Stimulated activated CD8-positive, alpha-beta memory T cell treated with anti-CD3 and anti-CD28 coated beads, Interleukin-12 subunit alpha, Interleukin-12 subunit beta, amount 100 ng/mL, for 4 hours (primary cell): Measurements from ENCODE around the gene USP2.

Source experiments
- DNase-seq: peaks from one replicate; pipeline ENCODE4 v3.0.0-alpha.2; 2020; ENCODE audit warnings: low read depth

The USP2 gene

GRCh38 chr11:119363081-119363850 lies 18.2 kb downstream of the USP2 start:
- DNase-seq, result no peak

DNA sequence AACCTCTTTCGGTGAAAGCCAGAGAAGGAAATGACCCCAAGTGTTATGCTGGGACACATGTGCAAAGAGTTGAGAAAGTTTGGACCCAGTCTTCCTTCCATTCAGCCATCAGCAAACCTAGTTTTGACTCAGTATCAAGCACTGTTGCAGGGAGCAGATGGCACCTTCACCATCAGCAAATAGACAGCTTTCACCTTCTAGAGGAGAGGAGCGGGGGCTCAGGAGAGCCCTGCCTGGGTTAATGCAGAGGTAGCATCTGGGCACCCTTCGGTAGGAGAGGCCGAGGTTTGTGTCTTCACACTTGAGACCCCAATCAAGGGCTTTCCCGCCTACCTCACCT lies 18.8 kb downstream of the USP2 start:
- DNase-seq, result no peak

DNA sequence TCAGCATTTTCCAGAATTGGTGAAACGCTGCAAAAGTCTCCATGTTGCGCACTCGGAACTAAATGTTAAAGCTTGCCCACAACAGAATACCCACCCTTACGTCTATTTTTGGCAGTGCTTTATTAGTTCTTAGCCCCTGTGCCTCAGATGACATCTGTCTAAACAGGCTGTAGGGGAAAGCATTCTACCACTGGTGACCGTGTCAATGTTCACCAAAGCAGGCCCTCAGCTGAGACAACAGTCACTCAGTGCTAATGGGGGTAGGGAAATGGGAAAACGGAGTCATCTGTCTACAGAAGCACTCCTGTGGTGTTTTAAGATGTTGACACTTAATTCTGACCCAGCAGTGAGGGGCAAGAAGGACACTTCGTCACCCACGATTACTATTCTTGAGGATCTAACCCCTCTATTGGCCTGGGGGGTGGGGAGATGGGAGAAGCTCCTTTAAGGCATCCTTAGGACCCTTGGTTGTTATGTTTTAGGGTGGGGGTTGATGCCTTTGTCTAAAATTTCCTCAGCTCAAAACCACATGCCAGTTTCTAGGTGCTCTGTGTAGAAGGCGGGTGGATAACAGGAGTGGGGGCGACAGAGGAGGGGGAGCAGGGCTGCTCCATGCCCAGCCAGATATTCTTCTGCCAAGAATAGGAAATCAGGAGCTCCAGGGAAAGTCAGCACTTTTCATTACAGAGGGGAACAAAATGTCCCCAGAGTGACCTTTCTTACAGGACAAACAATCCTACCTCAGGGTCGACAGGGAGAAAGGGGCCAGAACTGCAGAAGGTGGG lies 19.4 kb downstream of the USP2 start:
- no peak for DNase-seq

DNA sequence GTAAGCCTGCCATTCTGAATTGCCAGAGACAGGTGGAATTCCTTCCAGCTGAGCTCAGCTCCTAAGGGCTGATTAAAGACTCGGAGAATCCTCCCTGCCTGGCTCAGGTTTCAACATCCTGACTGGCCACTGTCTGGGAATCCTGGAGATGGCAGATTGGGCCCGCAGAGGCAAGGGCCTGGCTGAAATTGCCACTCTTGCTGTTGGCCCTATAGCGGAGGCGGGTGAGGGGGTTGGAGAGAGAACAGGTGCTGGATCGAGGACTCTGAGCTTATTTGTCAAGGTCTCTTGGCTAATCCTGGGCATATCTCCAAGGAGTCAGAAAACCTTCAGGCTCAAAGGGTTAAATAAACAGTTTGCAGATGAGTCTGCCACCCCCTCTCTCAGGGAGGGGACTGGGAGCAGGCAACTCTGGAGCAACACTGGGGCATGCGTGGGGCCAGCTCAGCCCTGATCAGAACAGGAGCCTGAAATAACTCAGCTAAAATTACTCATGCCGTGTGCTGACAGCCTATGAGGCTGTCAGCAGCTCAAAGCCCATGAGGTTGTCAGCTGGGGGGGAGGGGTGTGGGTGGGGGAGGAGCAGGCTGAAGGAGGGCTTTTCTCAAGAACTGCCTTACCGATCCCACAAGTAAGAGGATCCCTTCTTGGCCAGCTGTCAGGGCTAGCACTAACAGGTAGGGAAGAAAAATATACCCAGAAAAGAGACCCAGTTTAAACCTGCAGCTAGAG lies 20.3 kb downstream of the USP2 start:
- DNase-seq, result no peak

DNA sequence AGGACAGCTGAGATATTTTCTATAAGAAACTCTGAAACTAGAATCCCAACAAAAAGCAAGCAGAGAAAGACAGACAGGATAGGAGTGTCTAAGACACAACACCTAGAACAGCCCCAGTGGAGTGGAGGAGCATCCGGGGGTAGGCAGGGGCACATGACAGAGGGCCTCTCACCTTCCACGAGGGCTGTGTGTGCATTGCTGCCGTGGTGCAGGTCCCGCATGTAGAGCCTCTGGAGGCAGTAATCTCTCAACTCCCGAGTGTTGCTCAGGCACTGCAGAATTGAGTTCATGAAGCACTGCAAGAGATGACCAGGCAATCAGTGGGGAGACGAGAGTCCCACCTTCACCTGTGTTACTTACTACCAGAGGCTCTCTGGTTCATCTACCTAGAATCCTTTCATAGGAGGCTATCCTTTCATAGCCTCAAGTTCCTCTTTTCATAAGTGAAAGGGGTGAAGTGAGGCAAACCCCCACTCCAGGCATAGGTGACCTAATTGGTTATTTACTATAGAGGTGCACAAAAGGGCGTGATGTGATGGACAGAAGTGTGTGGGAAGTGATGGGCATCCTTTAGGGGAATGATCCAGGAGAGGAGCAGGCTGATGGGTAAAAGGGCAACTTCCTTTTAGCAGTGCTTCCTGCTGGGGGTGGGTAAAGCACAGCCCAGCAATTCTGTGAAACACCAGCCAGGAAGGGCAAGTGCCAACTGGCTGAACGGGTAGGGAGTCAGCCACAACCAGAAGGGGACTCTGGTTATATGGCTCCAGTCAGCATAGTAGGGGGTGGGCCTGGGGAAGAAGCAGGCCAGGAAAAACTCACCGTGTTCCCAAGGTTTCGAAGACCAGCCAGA lies 21.9 kb downstream of the USP2 start:
- no peak for DNase-seq

DNA sequence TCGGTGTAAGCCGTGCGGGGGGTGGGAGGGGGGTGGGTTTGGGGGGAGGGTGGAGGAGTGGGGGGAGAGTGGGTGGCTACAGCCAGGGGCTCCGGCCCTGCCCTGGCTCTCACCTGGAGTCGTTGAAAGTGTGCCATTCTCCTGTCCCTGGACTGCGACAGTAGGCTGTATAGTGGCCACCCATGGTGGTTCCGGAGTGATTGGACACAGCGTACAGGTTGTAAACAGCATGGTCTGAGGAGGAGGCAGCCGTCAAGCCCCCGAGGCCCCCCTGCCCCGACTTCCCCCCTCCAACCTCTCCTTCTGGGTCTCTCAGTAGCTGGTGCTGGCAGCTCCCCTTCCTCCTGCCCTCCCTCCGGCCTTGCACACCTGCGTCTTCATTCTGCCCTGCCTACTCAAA lies 24.4 kb downstream of the USP2 start:
- DNase-seq, result no peak

DNA sequence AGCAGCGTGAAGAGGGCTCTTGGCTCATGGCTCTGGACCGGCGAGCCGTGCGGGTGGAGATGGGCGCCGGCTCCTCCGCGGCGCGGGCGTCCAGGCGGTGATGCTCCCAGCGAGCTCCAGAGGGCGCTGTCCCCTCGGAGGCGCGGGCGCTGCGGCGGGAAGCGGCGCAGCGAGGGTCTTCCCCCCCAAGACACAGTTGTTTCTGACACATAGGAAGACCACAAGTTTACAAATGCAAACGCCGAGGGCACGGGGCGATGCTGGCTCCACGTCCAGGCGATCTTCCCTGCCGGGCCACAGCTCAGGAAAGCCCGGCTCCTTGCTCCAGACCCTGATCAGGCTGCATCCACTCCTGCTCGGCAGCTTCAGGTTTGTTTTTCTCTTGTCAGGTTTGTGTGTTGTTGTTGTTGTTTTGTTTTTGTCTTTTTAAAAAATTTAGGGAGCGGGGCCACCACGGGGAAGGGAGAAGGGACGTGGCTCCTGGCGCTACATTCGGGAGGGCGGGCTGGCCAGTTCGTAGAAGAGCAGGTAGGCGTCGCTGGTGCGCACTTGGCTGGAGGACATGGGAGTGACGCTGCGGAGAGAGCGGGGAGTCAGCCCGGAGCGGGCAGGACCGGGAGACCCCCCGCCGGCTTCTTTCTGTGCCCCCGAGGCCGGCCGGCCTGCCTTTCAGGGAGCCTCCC lies 25.0 kb downstream of the USP2 start:
- DNase-seq, result peak; percentile 41

DNA sequence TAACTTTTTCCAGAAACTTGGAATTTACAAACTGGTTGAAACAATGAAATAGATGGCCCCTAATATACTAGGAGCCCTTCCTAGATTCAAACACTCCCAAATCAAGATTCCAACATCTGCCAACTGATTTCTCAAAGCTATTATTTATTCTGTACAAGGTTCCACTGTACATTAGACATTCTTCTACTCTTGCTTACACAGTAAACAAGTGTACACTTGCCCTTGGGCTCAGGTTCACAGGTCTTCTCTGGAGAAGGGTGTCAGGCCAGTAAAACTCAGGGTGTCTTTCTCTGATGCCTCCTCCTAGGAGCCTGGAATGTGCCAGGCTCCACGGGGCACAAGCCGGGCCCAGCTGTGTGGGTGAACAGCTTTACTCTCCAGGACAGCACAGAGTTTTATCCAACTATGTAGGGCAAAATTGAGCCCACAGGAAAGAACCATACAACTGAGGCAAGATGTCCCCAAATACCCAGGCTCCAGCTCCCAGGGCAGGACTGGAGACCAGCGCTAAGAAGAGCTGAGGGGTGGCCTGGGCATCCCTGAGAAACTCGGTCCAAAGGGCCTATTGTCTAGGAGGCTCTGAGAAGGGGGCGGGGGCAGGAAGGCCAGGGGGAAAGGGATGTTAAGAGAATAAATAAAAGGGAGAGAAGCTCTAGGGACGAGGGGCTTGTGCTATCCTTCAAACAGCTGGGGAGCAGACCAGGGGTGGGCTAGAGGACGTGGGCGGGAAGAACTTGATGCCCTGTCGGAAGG lies 26.2 kb downstream of the USP2 start:
- DNase-seq, result no peak

DNA sequence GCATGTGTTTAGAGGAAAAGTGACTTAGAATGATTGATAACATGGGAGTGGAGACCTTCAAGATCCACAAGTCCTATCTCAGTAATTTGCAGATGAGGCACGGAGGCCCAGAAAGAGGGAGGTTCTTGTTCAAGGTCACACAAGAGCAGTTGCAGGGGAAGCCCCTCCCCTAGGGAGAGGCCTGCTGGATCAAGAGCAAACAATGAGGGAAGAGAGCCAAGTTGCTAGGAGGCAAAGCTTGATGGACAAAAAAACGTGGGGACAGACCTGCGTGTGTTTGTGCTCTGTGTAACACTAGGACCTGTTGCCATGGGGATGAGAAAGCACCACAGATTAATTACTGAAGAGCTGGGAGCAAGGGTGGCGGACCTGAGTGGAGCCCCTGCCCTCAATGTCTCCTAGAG lies 28.6 kb downstream of the USP2 start:
- DNase-seq, result no peak

DNA sequence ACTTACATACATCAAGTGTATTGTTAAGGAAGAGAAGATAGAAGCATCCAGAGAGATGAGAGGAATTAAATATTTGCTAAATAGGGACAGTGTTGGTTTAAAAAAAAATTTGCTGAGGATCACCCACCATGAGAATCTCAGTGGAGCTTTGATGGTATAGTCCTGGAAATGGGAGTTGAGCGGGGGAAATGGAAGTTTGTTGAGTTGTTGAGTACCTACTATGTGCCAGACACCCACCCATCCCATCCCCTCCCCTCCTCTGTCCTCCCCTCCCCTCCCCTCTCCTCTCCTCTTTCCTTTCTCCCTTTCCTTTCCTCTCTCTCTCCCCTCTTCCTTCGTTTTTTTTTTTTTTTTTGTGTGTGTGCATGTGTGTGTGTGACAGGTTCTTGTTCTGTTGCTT lies 30.3 kb downstream of the USP2 start:
- DNase-seq, result no peak

DNA sequence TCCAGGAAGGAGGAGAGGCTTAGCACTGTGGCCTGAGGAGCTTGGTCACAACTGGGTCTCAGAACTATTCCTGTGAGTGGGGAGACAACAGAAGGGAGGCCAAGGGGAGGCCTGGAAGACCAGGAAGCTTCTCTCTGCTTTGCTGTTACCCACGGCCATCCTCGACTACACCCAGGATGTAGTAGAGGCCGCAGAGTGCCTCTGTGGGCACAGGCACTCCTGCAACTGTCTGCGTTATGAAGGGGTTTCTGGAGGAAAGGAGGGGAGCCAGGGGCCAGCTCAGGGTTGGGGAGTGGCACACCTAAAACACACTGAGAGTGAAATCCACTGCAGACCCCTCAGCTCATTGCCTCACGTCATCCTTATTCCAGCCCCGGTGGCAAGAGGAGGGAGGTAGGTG lies 31.2 kb downstream of the USP2 start:
- no peak for DNase-seq

GRCh38 chr11:119347940-119348605 lies 33.4 kb downstream of the USP2 start:
- DNase-seq, result no peak

GRCh38 chr11:119347242-119347641 lies 34.2 kb downstream of the USP2 start:
- DNase-seq, result no peak

DNA sequence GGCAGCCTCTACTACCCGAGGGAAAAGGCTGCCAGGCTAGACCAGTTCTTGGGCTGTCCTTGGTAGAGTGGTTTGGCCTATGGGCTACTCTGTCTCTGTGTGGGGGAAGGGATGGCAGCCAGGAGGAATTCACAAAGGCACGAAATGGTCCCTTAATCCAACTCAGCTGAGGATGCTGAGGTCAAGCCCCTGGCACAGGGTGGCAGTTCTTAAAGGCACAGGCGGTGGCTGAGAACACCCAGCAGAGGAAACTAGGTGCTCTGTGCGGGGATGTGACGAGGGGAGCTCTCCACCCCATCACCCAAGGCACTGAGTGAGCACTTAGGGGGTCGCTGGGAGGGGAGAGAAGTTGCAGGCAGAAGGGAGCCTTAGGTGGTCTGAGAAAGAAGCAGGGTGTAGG lies 34.9 kb downstream of the USP2 start, which contains the start of gene MFRP:
Gene MFRP (minus strand): TSS at position 101 of the 400 bp plus-strand sequence. CDS start 192 bp downstream, outside the sequence.
- no peak for DNase-seq

GRCh38 chr11:119345685-119346084 lies 35.8 kb downstream of the USP2 start:
- no peak for DNase-seq

DNA sequence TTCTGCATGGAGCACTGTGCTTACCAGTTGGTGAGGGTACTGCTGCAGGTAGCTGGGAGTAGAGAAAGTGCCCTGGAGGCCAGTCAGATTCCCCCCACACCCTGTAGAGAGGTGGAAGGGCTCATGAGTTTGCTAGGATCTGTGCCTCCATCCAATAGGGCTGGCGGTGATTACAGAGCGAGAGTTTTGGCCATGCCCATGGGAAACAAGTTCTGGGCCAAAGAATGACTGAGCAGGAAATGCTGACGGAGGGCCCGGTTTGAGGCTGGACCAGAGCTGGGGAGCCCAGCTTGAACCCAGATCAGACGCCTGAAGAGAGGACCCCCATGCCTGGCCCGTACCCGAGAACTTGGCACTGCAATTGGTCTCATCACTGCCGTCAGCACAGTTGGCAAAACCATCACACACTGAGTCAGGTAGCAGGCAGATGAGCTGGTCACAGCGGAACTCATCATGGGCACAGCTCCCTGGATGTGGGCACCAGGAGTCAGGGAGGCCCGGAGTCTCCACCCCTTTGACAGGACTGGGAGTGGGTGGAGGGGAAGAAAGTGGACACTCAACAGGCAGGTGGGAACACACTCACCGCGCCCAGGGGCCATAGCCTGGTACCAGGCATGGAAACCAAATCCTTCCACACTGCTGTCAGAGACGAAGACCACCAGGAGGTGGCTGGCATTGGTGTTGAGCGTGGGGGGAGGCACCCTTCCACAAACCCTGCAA lies 37.0 kb downstream of the USP2 start:
- no peak for DNase-seq

GRCh38 chr11:119343726-119344125 lies 37.8 kb downstream of the USP2 start:
- DNase-seq, result no peak

DNA sequence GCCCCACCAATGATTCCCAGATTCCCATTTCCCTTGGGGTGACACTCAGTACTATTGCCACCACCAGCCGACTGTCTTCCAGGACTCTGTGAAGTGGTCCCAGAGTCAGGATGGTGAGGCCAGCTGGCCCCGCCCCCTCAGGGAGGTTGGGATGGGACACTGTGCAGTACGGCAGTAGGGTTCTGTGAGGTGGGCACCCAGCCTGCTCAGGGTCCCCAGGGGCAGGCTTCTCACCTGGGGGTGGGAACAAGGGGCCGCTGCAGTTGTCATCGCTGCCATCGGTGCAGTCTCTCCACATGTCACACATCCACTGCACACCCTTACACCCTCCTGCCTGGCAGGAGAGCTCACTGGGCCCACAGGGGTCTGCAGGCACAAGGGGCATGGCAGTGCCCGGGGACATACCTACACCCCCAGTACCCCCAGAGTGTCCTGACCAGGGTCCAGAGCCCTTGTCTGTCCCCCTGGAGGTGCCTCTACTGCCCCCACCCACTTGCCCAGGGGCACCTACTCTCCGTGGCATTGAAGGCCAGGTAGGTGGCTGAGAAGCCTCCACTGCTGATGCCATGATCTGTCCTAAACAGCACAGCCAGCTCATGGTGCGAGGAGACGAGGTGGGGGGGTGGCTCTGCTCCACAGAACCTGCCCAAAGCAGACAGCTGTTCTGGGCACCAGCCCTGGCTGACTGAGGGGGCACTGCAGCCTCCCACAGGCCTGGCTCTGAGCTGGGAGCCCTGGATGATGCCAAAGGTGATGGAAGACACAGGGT lies 38.9 kb downstream of the USP2 start:
- no peak for DNase-seq

- DNase-seq, result no peak
Measured at GRCh38 chr11:119342023-119342300, 39.5 kb downstream of the USP2 start.
